AG09319 (cell line): ENCODE data around the gene KCNQ2.

Experiments
- DNase-seq: peaks from one replicate; pipeline ENCODE4 v3.0.0-alpha.2; 2010; ENCODE audit warnings: low read depth; ENCODE audit errors: extremely low read depth
- TF ChIP-seq, protein P1 (sequence below): IDR thresholded peaks from 2 replicates; pipeline ENCODE4 v1.5.1; 2011; ENCODE audit warnings: low read depth, mild to moderate bottlenecking, inconsistent platforms, low read length, moderate library complexity

Gene KCNQ2

GRCh38 chr20:63478346-63479302 is 6.2 kb upstream of the KCNQ2 start:
- DNase-seq = no peak
- TF ChIP-seq, protein P1, sequence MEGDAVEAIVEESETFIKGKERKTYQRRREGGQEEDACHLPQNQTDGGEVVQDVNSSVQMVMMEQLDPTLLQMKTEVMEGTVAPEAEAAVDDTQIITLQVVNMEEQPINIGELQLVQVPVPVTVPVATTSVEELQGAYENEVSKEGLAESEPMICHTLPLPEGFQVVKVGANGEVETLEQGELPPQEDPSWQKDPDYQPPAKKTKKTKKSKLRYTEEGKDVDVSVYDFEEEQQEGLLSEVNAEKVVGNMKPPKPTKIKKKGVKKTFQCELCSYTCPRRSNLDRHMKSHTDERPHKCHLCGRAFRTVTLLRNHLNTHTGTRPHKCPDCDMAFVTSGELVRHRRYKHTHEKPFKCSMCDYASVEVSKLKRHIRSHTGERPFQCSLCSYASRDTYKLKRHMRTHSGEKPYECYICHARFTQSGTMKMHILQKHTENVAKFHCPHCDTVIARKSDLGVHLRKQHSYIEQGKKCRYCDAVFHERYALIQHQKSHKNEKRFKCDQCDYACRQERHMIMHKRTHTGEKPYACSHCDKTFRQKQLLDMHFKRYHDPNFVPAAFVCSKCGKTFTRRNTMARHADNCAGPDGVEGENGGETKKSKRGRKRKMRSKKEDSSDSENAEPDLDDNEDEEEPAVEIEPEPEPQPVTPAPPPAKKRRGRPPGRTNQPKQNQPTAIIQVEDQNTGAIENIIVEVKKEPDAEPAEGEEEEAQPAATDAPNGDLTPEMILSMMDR = no peak

DNA sequence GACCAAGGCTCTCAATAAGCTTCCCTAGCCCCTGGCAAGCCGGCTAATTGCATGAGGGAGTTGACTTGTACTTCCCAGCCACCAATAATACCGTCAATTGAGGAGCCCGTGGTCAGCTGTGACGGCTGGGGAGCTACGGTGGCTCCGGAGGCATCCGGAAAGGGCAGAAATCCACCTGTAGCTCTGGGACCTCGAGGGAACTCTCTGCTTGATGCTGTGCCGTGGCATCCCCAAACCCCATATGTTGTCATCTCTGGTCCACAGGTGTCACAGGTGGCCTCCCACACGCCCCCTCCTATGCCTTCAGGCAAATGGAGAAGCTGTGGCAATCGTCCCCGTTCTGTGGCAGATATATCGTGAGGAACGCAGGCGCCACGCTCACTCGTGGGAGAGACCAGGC is 5.5 kb upstream of the KCNQ2 start:
- no peak for DNase-seq
- TF ChIP-seq, protein P1 = no peak

DNA sequence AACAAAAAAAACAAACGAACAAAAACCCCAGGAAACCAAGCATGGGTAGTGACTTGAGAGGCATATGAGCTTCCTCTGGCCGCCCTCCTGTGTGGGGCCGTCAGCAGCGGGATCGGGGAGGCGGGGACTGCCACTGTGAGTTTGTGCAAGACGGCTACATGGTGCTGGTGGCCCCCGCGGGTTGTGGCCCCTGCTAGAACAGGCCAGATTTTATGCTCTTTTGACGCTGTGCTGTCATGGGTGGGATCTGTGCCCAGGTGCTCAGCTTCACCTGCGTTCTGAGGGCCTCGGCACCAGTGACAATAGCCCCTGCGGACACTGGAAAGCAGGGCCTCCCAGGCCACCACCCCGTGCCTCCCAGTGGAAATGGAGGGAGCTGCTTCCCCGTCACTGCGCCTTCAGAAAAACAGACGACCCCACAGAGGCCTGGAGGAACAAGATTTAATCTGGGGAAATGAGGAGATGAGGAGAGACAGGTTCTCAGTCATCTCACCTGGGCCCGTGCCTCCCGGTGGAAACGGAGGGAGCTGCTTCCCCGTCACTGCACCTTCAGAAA is 4.7 kb upstream of the KCNQ2 start:
- DNase-seq = no peak
- TF ChIP-seq, protein P1 = no peak

DNA sequence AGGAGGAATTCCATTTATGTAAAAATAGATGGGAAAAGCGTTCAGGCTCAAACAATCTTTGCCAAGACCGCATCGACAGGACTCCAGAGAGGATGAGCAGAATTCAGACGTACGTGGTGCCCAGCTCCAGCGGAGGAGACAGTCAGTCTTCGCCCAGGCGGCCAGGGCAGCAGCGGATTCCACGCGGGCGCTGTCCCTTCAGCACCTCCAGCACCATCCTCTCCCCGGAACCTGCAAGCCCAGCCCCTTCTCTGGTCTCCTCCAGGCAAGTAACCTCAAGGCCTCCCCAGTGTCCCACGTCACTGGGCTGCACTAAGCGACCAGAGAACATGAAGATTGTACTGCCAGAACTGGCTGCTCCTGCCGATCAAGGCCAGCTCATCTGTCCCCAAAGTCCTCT is 2.8 kb upstream of the KCNQ2 start:
- TF ChIP-seq, protein P1 = no peak
- no peak for DNase-seq

- DNase-seq = no peak
- TF ChIP-seq, protein P1 = no peak
Measured at GRCh38 chr20:63473555-63474449, 1.3 kb upstream of the KCNQ2 start.

- DNase-seq = no peak
- TF ChIP-seq, protein P1 = no peak
Measured at GRCh38 chr20:63472862-63473390, 471 bp upstream of the KCNQ2 start.

GRCh38 chr20:63471717-63471980 is 806 bp downstream of the KCNQ2 start:
- TF ChIP-seq, protein P1 = no peak
- no peak for DNase-seq
